SK-N-SH treated with all-trans-retinoic acid at 6 μM for 48 hours (cell line): ENCODE data around the gene UBB.

Source experiments
- ATAC-seq: fragments of 200-7000 bp; cut with Tn5 transposase; 3 replicates; pipeline ENCODE4 v1.9.1; 2020; ENCODE audit warnings: mild to moderate bottlenecking, moderate library complexity
- ARNTL ChIP-seq: fragments of 450-650 bp; formaldehyde crosslinking; IDR thresholded peaks from 2 replicates; pipeline ENCODE4 v1.5.0; 2020; ENCODE audit warnings: low read depth, mild to moderate bottlenecking, moderate library complexity, borderline replicate concordance
- BACH2 ChIP-seq: fragments of 250-450 bp; sonication (Bioruptor Pico); IDR thresholded peaks from 2 replicates; pipeline ENCODE4 v1.9.0; 2021; ENCODE audit warnings: mild to moderate bottlenecking, borderline replicate concordance
- CREB5 ChIP-seq: fragments of 250-450 bp; sonication (Bioruptor Pico); IDR thresholded peaks from 2 replicates; pipeline ENCODE4 v1.5.1; 2020; ENCODE audit warnings: low read depth, mild to moderate bottlenecking, moderate library complexity
- CSDC2 ChIP-seq: fragments of 250-450 bp; sonication (Bioruptor Pico); IDR thresholded peaks from 2 replicates; pipeline ENCODE4 v1.5.0; 2020; ENCODE audit warnings: mild to moderate bottlenecking, moderate library complexity
- ESRRG ChIP-seq: fragments of 250-450 bp; sonication (Bioruptor Pico); IDR thresholded peaks from 2 replicates; pipeline ENCODE4 v1.6.1; 2021; ENCODE audit warnings: mild to moderate bottlenecking
- GLIS3 ChIP-seq: fragments of 250-450 bp; sonication (Bioruptor Pico); IDR thresholded peaks from 2 replicates; pipeline ENCODE4 v1.5.0; 2020; ENCODE audit warnings: mild to moderate bottlenecking, moderate library complexity
- ISL1 ChIP-seq: fragments of 250-450 bp; sonication (Bioruptor Pico); IDR thresholded peaks from 2 replicates; pipeline ENCODE4 v2.1.2; 2022; ENCODE audit warnings: mild to moderate bottlenecking, moderate library complexity
- OSR1 ChIP-seq: fragments of 250-450 bp; sonication (Bioruptor Pico); IDR thresholded peaks from 2 replicates; pipeline ENCODE4 v1.8.0; 2022; ENCODE audit warnings: moderate library complexity, mild to moderate bottlenecking, inconsistent platforms
- PPARA ChIP-seq: fragments of 250-450 bp; sonication (Bioruptor Pico); IDR thresholded peaks from 2 replicates; pipeline ENCODE4 v1.5.0; 2020; ENCODE audit warnings: mild to moderate bottlenecking, borderline replicate concordance
- RARB ChIP-seq: fragments of 250-450 bp; sonication (Bioruptor Pico); IDR thresholded peaks from 2 replicates; pipeline ENCODE4 v1.8.0; 2021; ENCODE audit warnings: mild to moderate bottlenecking, moderate library complexity
- TCF4 ChIP-seq: fragments of 250-450 bp; sonication (Bioruptor Pico); IDR thresholded peaks from 2 replicates; pipeline ENCODE4 v1.8.0; 2021; ENCODE audit warnings: mild to moderate bottlenecking, moderate library complexity, borderline replicate concordance
- TOX ChIP-seq: fragments of 250-450 bp; sonication (Bioruptor Pico); IDR thresholded peaks from 2 replicates; pipeline ENCODE4 v1.8.0; 2021; ENCODE audit warnings: mild to moderate bottlenecking, moderate library complexity, borderline replicate concordance
- TSHZ2 ChIP-seq: fragments of 250-450 bp; sonication (Bioruptor Pico); IDR thresholded peaks from 2 replicates; pipeline ENCODE4 v1.5.0; 2020; ENCODE audit warnings: mild to moderate bottlenecking, moderate library complexity
- ZFP3 ChIP-seq: fragments of 250-450 bp; sonication (Bioruptor Pico); IDR thresholded peaks from 2 replicates; pipeline ENCODE4 v1.5.0; 2020; ENCODE audit warnings: mild to moderate bottlenecking, moderate library complexity
- ZFP30 ChIP-seq: fragments of 450-650 bp; formaldehyde crosslinking; IDR thresholded peaks from 2 replicates; pipeline ENCODE4 v1.5.0; 2022; ENCODE audit warnings: mild to moderate bottlenecking, moderate library complexity
- ZNF565 ChIP-seq: fragments of 450-650 bp; formaldehyde crosslinking; conservative IDR thresholded peaks from 2 replicates; pipeline ENCODE4 v1.5.0; 2020; ENCODE audit warnings: low read depth, mild to moderate bottlenecking, moderate library complexity
- ZNF8 ChIP-seq: fragments of 450-650 bp; formaldehyde crosslinking; IDR thresholded peaks from 2 replicates; pipeline ENCODE4 v1.5.0; 2020; ENCODE audit warnings: mild to moderate bottlenecking, moderate library complexity
- TF ChIP-seq, protein P1 (sequence below): fragments of 250-450 bp; sonication (Bioruptor Pico); IDR thresholded peaks from 2 replicates; pipeline ENCODE4 v1.8.0; 2020; ENCODE audit warnings: mild to moderate bottlenecking, moderate library complexity, borderline replicate concordance
- TF ChIP-seq, protein P2 (sequence below): fragments of 250-450 bp; sonication (Bioruptor Pico); IDR thresholded peaks from 2 replicates; pipeline ENCODE4 v1.8.0; 2021; ENCODE audit warnings: low read depth, mild to moderate bottlenecking, moderate library complexity, borderline replicate concordance

UBB gene

GRCh38 chr17:16415031-16415924, 34.4 kb downstream of the UBB start, which contains the start of gene TRPV2:
TRPV2 (plus strand) TSS chr17:16415571; CDS start chr17:16417669, 2,098 bp downstream.
- TF ChIP-seq, protein P1, sequence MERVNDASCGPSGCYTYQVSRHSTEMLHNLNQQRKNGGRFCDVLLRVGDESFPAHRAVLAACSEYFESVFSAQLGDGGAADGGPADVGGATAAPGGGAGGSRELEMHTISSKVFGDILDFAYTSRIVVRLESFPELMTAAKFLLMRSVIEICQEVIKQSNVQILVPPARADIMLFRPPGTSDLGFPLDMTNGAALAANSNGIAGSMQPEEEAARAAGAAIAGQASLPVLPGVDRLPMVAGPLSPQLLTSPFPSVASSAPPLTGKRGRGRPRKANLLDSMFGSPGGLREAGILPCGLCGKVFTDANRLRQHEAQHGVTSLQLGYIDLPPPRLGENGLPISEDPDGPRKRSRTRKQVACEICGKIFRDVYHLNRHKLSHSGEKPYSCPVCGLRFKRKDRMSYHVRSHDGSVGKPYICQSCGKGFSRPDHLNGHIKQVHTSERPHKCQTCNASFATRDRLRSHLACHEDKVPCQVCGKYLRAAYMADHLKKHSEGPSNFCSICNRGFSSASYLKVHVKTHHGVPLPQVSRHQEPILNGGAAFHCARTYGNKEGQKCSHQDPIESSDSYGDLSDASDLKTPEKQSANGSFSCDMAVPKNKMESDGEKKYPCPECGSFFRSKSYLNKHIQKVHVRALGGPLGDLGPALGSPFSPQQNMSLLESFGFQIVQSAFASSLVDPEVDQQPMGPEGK (CRISPR knock-in tag), result no peak
- TF ChIP-seq ESRRG (CRISPR knock-in tag), result no peak
- TF ChIP-seq OSR1 (CRISPR knock-in tag), result no peak
- TF ChIP-seq, protein P2, sequence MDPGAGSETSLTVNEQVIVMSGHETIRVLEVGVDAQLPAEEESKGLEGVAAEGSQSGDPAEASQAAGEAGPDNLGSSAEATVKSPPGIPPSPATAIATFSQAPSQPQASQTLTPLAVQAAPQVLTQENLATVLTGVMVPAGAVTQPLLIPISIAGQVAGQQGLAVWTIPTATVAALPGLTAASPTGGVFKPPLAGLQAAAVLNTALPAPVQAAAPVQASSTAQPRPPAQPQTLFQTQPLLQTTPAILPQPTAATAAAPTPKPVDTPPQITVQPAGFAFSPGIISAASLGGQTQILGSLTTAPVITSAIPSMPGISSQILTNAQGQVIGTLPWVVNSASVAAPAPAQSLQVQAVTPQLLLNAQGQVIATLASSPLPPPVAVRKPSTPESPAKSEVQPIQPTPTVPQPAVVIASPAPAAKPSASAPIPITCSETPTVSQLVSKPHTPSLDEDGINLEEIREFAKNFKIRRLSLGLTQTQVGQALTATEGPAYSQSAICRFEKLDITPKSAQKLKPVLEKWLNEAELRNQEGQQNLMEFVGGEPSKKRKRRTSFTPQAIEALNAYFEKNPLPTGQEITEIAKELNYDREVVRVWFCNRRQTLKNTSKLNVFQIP, result no peak
- TF ChIP-seq TSHZ2, result no peak
- no peak for TF ChIP-seq ZNF565
- TF ChIP-seq TCF4, result no peak
- TF ChIP-seq BACH2 (CRISPR knock-in tag), result no peak
- no peak for TF ChIP-seq CREB5 (CRISPR knock-in tag)
- ATAC-seq, result no peak

DNA sequence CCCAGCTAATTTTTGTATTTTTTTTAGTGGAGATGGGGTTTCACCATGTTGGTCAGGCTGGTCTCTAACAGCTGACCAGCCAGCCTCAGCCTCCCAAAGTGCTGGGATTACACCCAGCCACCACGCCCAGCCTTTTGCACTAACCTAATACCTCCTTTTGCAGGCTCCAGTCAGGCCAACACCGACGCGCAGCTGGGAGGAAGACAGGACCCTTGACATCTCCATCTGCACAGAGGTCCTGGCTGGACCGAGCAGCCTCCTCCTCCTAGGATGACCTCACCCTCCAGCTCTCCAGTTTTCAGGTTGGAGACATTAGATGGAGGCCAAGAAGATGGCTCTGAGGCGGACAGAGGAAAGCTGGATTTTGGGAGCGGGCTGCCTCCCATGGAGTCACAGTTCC, 36.5 kb downstream of the UBB start:
- TF ChIP-seq RARB (CRISPR knock-in tag) (no peak), CSDC2 (CRISPR knock-in tag) (no peak), ZFP3 (CRISPR knock-in tag) (no peak), PPARA (CRISPR knock-in tag) (no peak), ISL1 (CRISPR knock-in tag) (no peak), CREB5 (CRISPR knock-in tag) (no peak), BACH2 (CRISPR knock-in tag) (no peak), TOX (CRISPR knock-in tag) (no peak), OSR1 (CRISPR knock-in tag) (no peak), ESRRG (CRISPR knock-in tag) (no peak), ARNTL (no peak), TCF4 (no peak), ZFP30 (CRISPR knock-in tag) (no peak), ZNF8 (CRISPR knock-in tag) (no peak), GLIS3 (CRISPR knock-in tag) (no peak), ZNF565 (no peak)
- TF ChIP-seq, protein P2, result no peak
- TF ChIP-seq, protein P1 (CRISPR knock-in tag), result no peak
- ATAC-seq, result no peak
